HEK293 (cell line): ENCODE data around the gene VPS51.

ENCODE experiments used
- CTCF ChIA-PET: fragments of 350-600 bp; formaldehyde crosslinking; extraction: SDS; loops from one replicate; lab custom pipeline; 2021; ENCODE audit warnings: antibody characterized with exemption; lab: Yijun Ruan, JAX
- POLR2A ChIA-PET: fragments of 300-600 bp; formaldehyde crosslinking; extraction: SDS; loops from one replicate; lab custom pipeline; 2020; ENCODE audit warnings: antibody characterized with exemption, inconsistent platforms; lab: Yijun Ruan, JAX
- H3K27ac ChIP-seq: fragments of 200-500 bp; sonication (Bioruptor generic); 2 replicates; pipeline ENCODE4 v1.5.1; 2014; ENCODE audit warnings: low read depth, low read length, control low read depth, inconsistent platforms; ENCODE audit errors: extremely low read depth
- H3K36me3 ChIP-seq, 2 experiments: fragments of 200-500 bp in 1 of 2; sonication (Bioruptor generic) in 1 of 2; 1 replicate in 1 of 2; 2 replicates in 1 of 2; pipeline ENCODE4 v1.5.1; 2014 to 2017; ENCODE audit warnings: inconsistent platforms in 2 of 2, low read length in 2 of 2; ENCODE audit not compliant: control insufficient read depth in 2 of 2, insufficient read depth in 1 of 2
- H3K4me1 ChIP-seq: fragments of 200-500 bp; sonication (Bioruptor generic); 2 replicates; pipeline ENCODE4 v1.5.1; 2014; ENCODE audit warnings: mild to moderate bottlenecking, low read length, inconsistent platforms; ENCODE audit not compliant: control insufficient read depth, insufficient read depth
- H3K4me3 ChIP-seq: 2 replicates; pipeline ENCODE4 v1.5.1; 2011; ENCODE audit warnings: low read depth, mild to moderate bottlenecking, control low read depth, low read length, moderate library complexity
- H3K9me3 ChIP-seq: fragments of 200-500 bp; sonication (Bioruptor generic); 2 replicates; pipeline ENCODE4 v1.5.1; 2014; ENCODE audit warnings: low read depth, low read length, inconsistent platforms; ENCODE audit not compliant: control insufficient read depth, insufficient read depth
- GLIS1 ChIP-seq: fragments of 450-650 bp; formaldehyde crosslinking; IDR thresholded peaks from 2 replicates; pipeline ENCODE4 v1.5.1; 2016; ENCODE audit warnings: missing biosample characterization, missing genetic modification characterization
- KLF7 ChIP-seq: fragments of 450-650 bp; formaldehyde crosslinking; IDR thresholded peaks from 2 replicates; pipeline ENCODE4 v1.5.1; 2016; ENCODE audit warnings: missing biosample characterization, missing genetic modification characterization, borderline replicate concordance
- OVOL3 ChIP-seq: fragments of 450-650 bp; formaldehyde crosslinking; IDR thresholded peaks from 2 replicates; pipeline ENCODE4 v1.5.1; 2016; ENCODE audit warnings: missing biosample characterization, missing genetic modification characterization
- PRDM2 ChIP-seq: fragments of 450-650 bp; formaldehyde crosslinking; IDR thresholded peaks from 2 replicates; pipeline ENCODE4 v1.5.1; 2016; ENCODE audit warnings: missing biosample characterization, missing genetic modification characterization, borderline replicate concordance
- PRDM4 ChIP-seq: fragments of 450-650 bp; formaldehyde crosslinking; IDR thresholded peaks from 2 replicates; pipeline ENCODE4 v1.5.1; 2017; ENCODE audit warnings: missing biosample characterization, missing genetic modification characterization
- SP2 ChIP-seq: fragments of 450-650 bp; formaldehyde crosslinking; IDR thresholded peaks from 2 replicates; pipeline ENCODE4 v1.5.1; 2016; ENCODE audit warnings: missing biosample characterization, missing genetic modification characterization
- SP3 ChIP-seq: fragments of 450-650 bp; formaldehyde crosslinking; IDR thresholded peaks from 2 replicates; pipeline ENCODE4 v1.5.1; 2016; ENCODE audit warnings: missing biosample characterization, missing genetic modification characterization
- ZBTB48 ChIP-seq: fragments of 450-650 bp; formaldehyde crosslinking; IDR thresholded peaks from 2 replicates; pipeline ENCODE4 v1.5.1; 2016; ENCODE audit warnings: missing biosample characterization, missing genetic modification characterization
- ZFP37 ChIP-seq: fragments of 450-650 bp; formaldehyde crosslinking; IDR thresholded peaks from 2 replicates; pipeline ENCODE4 v1.5.1; 2016; ENCODE audit warnings: missing biosample characterization, missing genetic modification characterization
- ZNF157 ChIP-seq: fragments of 450-650 bp; formaldehyde crosslinking; IDR thresholded peaks from 2 replicates; pipeline ENCODE4 v1.5.1; 2016; ENCODE audit warnings: missing biosample characterization, missing genetic modification characterization
- ZNF202 ChIP-seq: fragments of 450-650 bp; formaldehyde crosslinking; IDR thresholded peaks from 2 replicates; pipeline ENCODE4 v1.5.1; 2016; ENCODE audit warnings: missing biosample characterization, missing genetic modification characterization, borderline replicate concordance
- ZNF26 ChIP-seq: fragments of 450-650 bp; formaldehyde crosslinking; IDR thresholded peaks from 2 replicates; pipeline ENCODE4 v1.5.1; 2016; ENCODE audit warnings: missing biosample characterization, missing genetic modification characterization
- ZNF341 ChIP-seq: fragments of 450-650 bp; formaldehyde crosslinking; IDR thresholded peaks from 2 replicates; pipeline ENCODE4; 2016; ENCODE audit warnings: low read depth, missing biosample characterization, missing genetic modification characterization
- ZNF449 ChIP-seq: fragments of 450-650 bp; formaldehyde crosslinking; IDR thresholded peaks from 2 replicates; pipeline ENCODE4 v1.5.1; 2017; ENCODE audit warnings: missing biosample characterization, mild to moderate bottlenecking, missing genetic modification characterization, moderate library complexity
- ZNF529 ChIP-seq: fragments of 450-650 bp; formaldehyde crosslinking; IDR thresholded peaks from 2 replicates; pipeline ENCODE4 v1.5.1; 2017; ENCODE audit warnings: missing genetic modification characterization, missing biosample characterization; ENCODE audit not compliant: insufficient replicate concordance
- ZNF530 ChIP-seq: fragments of 450-650 bp; formaldehyde crosslinking; IDR thresholded peaks from 2 replicates; pipeline ENCODE4 v1.5.1; 2016; ENCODE audit warnings: low read depth, missing biosample characterization, missing genetic modification characterization
- ZNF560 ChIP-seq: fragments of 450-650 bp; formaldehyde crosslinking; IDR thresholded peaks from 2 replicates; pipeline ENCODE4 v1.5.1; 2017; ENCODE audit warnings: missing biosample characterization, missing genetic modification characterization, borderline replicate concordance
- ZNF561 ChIP-seq: fragments of 450-650 bp; IDR thresholded peaks from 2 replicates; pipeline ENCODE4 v1.5.1; 2018; ENCODE audit warnings: missing biosample characterization, missing genetic modification characterization, borderline replicate concordance
- ZNF580 ChIP-seq: fragments of 450-650 bp; formaldehyde crosslinking; IDR thresholded peaks from 2 replicates; pipeline ENCODE4 v1.5.1; 2016; ENCODE audit warnings: missing biosample characterization, missing genetic modification characterization
- ZNF610 ChIP-seq: fragments of 450-650 bp; formaldehyde crosslinking; IDR thresholded peaks from 2 replicates; pipeline ENCODE4 v1.5.1; 2016; ENCODE audit warnings: missing biosample characterization, missing genetic modification characterization, borderline replicate concordance
- ZNF639 ChIP-seq: fragments of 450-650 bp; formaldehyde crosslinking; IDR thresholded peaks from 2 replicates; pipeline ENCODE4 v1.5.1; 2016; ENCODE audit warnings: missing biosample characterization, missing genetic modification characterization
- ZNF747 ChIP-seq: fragments of 450-650 bp; formaldehyde crosslinking; IDR thresholded peaks from 2 replicates; pipeline ENCODE4 v1.5.1; 2016; ENCODE audit warnings: missing biosample characterization, missing genetic modification characterization
- ZSCAN30 ChIP-seq: fragments of 450-650 bp; IDR thresholded peaks from 2 replicates; pipeline ENCODE4 v1.5.1; 2018; ENCODE audit warnings: missing biosample characterization, mild to moderate bottlenecking, missing genetic modification characterization, moderate library complexity
- ZXDB ChIP-seq: fragments of 450-650 bp; formaldehyde crosslinking; IDR thresholded peaks from 2 replicates; pipeline ENCODE4 v1.5.1; 2016; ENCODE audit warnings: missing biosample characterization, missing genetic modification characterization

Gene VPS51

GRCh38 chr11:65132988-65133700 is 37.1 kb downstream of the VPS51 start:
- H3K9me3 ChIP-seq: no peaks in the 10 kb centered on the region
- peak overlapping the region; percentile 81 for H3K4me3 ChIP-seq
- CTCF ChIA-PET: interaction anchor here (0.6 to 2.3 kb wide), 4 partner anchors 15 to 119 kb away, joined by 3 to 6 read pairs (median 4); partner anchors contain the start of gene ARL2
- no peaks in the 10 kb centered on the region; the same call in 1 of the 2 replicates for H3K4me1 ChIP-seq
- H3K27ac ChIP-seq: no peak overlapping the region
- POLR2A ChIA-PET: interaction anchor here (1.1 to 4.5 kb wide), 3 partner anchors 11 to 289 kb away, joined by 3 to 57 read pairs (median 3); partner anchors contain the start of genes CDC42BPG, FAU and MRPL49
- peaks cover 0 to 49% of the 10 kb centered on the region in 2 experiments; a peak in 1 of 3 replicates for H3K36me3 ChIP-seq
- TF ChIP-seq ZNF202 (no peak), PRDM4 (tag by site-specific recombination) (no peak), OVOL3 (tag by site-specific recombination) (no peak), ZNF26 (tag by site-specific recombination) (no peak), ZSCAN30 (tag by site-specific recombination) (no peak), ZBTB48 (tag by site-specific recombination) (peak; percentile 38; the same call in 1 of the 2 replicates), ZNF561 (tag by site-specific recombination) (no peak), ZNF580 (tag by site-specific recombination) (no peak), SP3 (no peak), ZNF530 (no peak), ZNF449 (tag by site-specific recombination) (no peak), ZNF747 (tag by site-specific recombination) (no peak), SP2 (tag by site-specific recombination) (peak; percentile 49), ZNF529 (no peak), ZNF610 (no peak), GLIS1 (tag by site-specific recombination) (peak; percentile 50), ZNF560 (no peak), ZNF157 (tag by site-specific recombination) (no peak), ZFP37 (tag by site-specific recombination) (no peak), ZXDB (tag by site-specific recombination) (no peak), PRDM2 (tag by site-specific recombination) (no peak), ZNF341 (tag by site-specific recombination) (no peak), KLF7 (tag by site-specific recombination) (no peak), ZNF639 (tag by site-specific recombination) (no peak)
